Neural cell (in vitro differentiated cells): Measurements from ENCODE around the gene MID2. TPM values are rescaled to one million over a fixed set of nuclear protein-coding genes. Genes with fewer than 3 reads are reported as not detected.

Experiments used
- H2AFZ ChIP-seq: fragments of 200-600, 300-800 bp; sonication (generic), shearing (Covaris generic); 2 replicates; pipeline ENCODE4 v1.6.0; 2014; ENCODE audit warnings: low read depth, mild to moderate bottlenecking, antibody characterized with exemption, low read length, moderate library complexity
- H3F3A ChIP-seq: fragments of 200-600 bp; shearing (Covaris generic); 2 replicates; pipeline ENCODE4 v1.6.1; 2016; ENCODE audit warnings: mild to moderate bottlenecking, moderate library complexity, mixed read lengths, antibody characterized with exemption, low read length; ENCODE audit not compliant: insufficient read depth, poor library complexity, severe bottlenecking
- H3K27ac ChIP-seq: fragments of 200-600, 300-800 bp; sonication (generic), shearing (Covaris generic); 2 replicates; pipeline ENCODE4 v1.5.1; 2014; ENCODE audit warnings: mild to moderate bottlenecking, low read length, moderate library complexity
- H3K27me3 ChIP-seq: fragments of 300-800, 200-600 bp; sonication (generic), shearing (Covaris generic); 2 replicates; pipeline ENCODE4 v1.6.0; 2014; ENCODE audit warnings: mild to moderate bottlenecking, low read depth, low read length, moderate library complexity; ENCODE audit not compliant: insufficient read depth
- H3K36me3 ChIP-seq: fragments of 300-800, 200-600 bp; sonication (generic), shearing (Covaris generic); 2 replicates; pipeline ENCODE4 v1.5.1; 2014; ENCODE audit warnings: mild to moderate bottlenecking, antibody characterized with exemption, low read length, moderate library complexity; ENCODE audit not compliant: insufficient read depth
- H3K4me2 ChIP-seq: fragments of 300-800, 200-600 bp; sonication (generic), shearing (Covaris generic); 2 replicates; pipeline ENCODE4 v1.6.0; 2014; ENCODE audit warnings: mild to moderate bottlenecking, low read length
- H3K4me3 ChIP-seq: fragments of 300-800, 200-600 bp; sonication (generic), shearing (Covaris generic); 2 replicates; pipeline ENCODE4 v1.5.1; 2014; ENCODE audit warnings: mild to moderate bottlenecking, low read length, moderate library complexity
- H3K79me2 ChIP-seq: fragments of 200-600 bp; shearing (Covaris generic); replicated peaks from 2 replicates; pipeline ENCODE4 v1.6.0; 2014; ENCODE audit warnings: mild to moderate bottlenecking, low read length, moderate library complexity; ENCODE audit not compliant: insufficient read depth
- H3K9ac ChIP-seq: fragments of 300-800, 200-600 bp; sonication (generic), shearing (Covaris generic); 2 replicates; pipeline ENCODE4 v1.6.1; 2016; ENCODE audit warnings: mild to moderate bottlenecking, low read length, mixed read lengths
- H3K9me2 ChIP-seq: fragments of 200-600 bp; shearing (Covaris generic); 2 replicates; pipeline ENCODE4 v1.6.1; 2016; ENCODE audit warnings: mild to moderate bottlenecking, low read length, mixed read lengths; ENCODE audit not compliant: insufficient read depth
- H3K9me3 ChIP-seq: fragments of 200-600, 300-800 bp; sonication (generic), shearing (Covaris generic); 2 replicates; pipeline ENCODE4 v1.6.1; 2016; ENCODE audit warnings: mild to moderate bottlenecking, mixed run types, low read length, moderate library complexity, mixed read lengths
- H4K20me1 ChIP-seq: fragments of 200-600 bp; shearing (Covaris generic); 2 replicates; pipeline ENCODE4 v1.6.1; 2016; ENCODE audit warnings: mild to moderate bottlenecking, mixed run types; ENCODE audit not compliant: insufficient read depth
- EP300 ChIP-seq: fragments of 450-650 bp; conservative IDR thresholded peaks from 2 replicates; pipeline ENCODE4 v1.6.1; 2014; ENCODE audit warnings: antibody characterized with exemption, mild to moderate bottlenecking, moderate library complexity; ENCODE audit not compliant: poor library complexity, severe bottlenecking
- EZH2 ChIP-seq: fragments of 200-600, 300-800 bp; shearing (Covaris generic), sonication (generic); IDR thresholded peaks from 2 replicates; pipeline ENCODE4 v1.6.1; 2014; ENCODE audit warnings: antibody characterized with exemption, low read length, borderline replicate concordance, mild to moderate bottlenecking; ENCODE audit not compliant: insufficient read depth, poor library complexity, severe bottlenecking
- MXI1 ChIP-seq: fragments of 450-650 bp; conservative IDR thresholded peaks from 2 replicates; pipeline ENCODE4 v1.6.1; 2014; ENCODE audit warnings: antibody characterized with exemption, mild to moderate bottlenecking; ENCODE audit not compliant: poor library complexity, severe bottlenecking
- POLR2AphosphoS5 ChIP-seq: IDR thresholded peaks from 2 replicates; pipeline ENCODE4 v1.6.1; 2012
- RAD21 ChIP-seq: fragments of 450-650 bp; conservative IDR thresholded peaks from 2 replicates; pipeline ENCODE4 v1.6.1; 2014; ENCODE audit warnings: antibody characterized with exemption, mild to moderate bottlenecking, moderate library complexity
- SMC3 ChIP-seq: fragments of 450-650 bp; conservative IDR thresholded peaks from 2 replicates; pipeline ENCODE4 v1.6.1; 2014; ENCODE audit warnings: antibody characterized with exemption, mild to moderate bottlenecking, moderate library complexity; ENCODE audit not compliant: poor library complexity
- TAF1 ChIP-seq: IDR thresholded peaks from 2 replicates; pipeline ENCODE4 v1.6.1; 2012; ENCODE audit warnings: low read depth
- polyA plus RNA-seq: library from polyadenylated mRNA; depleted of rRNA; stranded (reverse); fragments of >200 nt; gene quantifications from 2 replicates; pipeline ENCODE4 v1.2.3, GENCODE V29; 2014
- TF ChIP-seq, protein P1 (sequence below): IDR thresholded peaks from 2 replicates; pipeline ENCODE4 v1.6.1; 2012; ENCODE audit warnings: borderline replicate concordance
- TF ChIP-seq, protein P2 (sequence below): fragments of 450-650 bp; IDR thresholded peaks from 2 replicates; pipeline ENCODE4 v1.5.1; 2014; ENCODE audit warnings: antibody characterized with exemption, mild to moderate bottlenecking, moderate library complexity; ENCODE audit not compliant: poor library complexity, severe bottlenecking

The MID2 gene
- polyA plus RNA-seq, 1 donor from 2014 or later, result 4.2 TPM

DNA sequence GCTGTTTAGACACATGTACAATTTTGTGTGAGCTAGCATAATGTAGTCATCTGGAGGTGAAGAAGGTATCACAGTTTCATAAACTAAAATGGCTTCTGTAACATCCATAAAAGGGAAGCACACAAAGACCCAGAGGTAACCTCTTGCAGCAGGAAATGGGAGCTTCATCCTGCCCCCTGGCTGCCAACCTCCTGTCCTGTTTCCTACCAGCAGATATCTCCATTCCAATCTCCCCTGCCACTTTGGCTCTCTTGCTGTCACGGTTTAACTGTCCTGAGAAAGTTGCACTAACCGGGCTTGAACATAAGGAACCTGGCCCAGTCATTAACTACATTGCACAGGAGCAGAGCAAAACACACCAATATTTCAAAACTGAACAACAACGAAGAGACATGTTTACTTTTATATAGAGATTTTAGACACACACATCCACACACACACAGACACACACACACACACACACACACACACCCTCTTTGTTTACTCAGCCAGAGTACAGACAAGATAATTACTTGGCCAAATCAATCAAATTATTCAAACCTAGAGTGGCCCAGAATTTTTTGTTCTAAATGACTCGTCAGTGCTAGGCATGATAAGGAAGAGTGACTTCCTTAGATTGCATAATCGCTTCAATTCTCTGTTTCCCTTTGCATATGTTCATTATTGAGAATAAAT lies 24.2 kb downstream of the MID2 start:
- no peaks in the 10 kb centered on the region for H3K79me2 ChIP-seq
- no peak overlapping the region for H3K4me2 ChIP-seq
- no peaks in the 10 kb centered on the region for H3K27me3 ChIP-seq

DNA sequence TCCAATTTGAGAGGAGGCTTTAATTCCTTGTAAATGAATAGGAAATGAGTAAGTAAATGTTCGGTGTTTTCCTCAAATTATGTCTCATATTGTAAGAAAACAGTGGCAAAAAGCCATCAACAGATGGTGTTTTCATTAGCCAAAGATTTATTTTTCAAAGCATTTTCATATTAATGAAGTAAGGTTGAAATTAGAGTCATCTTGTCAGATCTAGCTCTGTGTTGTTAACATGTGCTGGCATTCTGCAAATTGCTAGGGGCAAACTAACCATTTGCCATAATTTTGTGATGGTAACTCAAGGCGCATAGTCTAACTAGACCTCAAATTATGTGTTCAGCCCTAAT lies 24.7 kb downstream of the MID2 start:
- Histone ChIP-seq H3K4me2 (no peak overlapping the region), H3K9me3 (no peaks in the 10 kb centered on the region), H3K79me2 (no peaks in the 10 kb centered on the region), H3K27ac (no peak overlapping the region), H3K36me3 (no peaks in the 10 kb centered on the region), H3K9me2 (no peaks in the 10 kb centered on the region), H2AFZ (no peak overlapping the region), H4K20me1 (no peaks in the 10 kb centered on the region), H3K4me3 (no peak overlapping the region), H3K27me3 (no peaks in the 10 kb centered on the region), H3F3A (no peaks in the 10 kb centered on the region), H3K9ac (no peak overlapping the region)
- TF ChIP-seq POLR2AphosphoS5, result no peak
- TF ChIP-seq, protein P1, sequence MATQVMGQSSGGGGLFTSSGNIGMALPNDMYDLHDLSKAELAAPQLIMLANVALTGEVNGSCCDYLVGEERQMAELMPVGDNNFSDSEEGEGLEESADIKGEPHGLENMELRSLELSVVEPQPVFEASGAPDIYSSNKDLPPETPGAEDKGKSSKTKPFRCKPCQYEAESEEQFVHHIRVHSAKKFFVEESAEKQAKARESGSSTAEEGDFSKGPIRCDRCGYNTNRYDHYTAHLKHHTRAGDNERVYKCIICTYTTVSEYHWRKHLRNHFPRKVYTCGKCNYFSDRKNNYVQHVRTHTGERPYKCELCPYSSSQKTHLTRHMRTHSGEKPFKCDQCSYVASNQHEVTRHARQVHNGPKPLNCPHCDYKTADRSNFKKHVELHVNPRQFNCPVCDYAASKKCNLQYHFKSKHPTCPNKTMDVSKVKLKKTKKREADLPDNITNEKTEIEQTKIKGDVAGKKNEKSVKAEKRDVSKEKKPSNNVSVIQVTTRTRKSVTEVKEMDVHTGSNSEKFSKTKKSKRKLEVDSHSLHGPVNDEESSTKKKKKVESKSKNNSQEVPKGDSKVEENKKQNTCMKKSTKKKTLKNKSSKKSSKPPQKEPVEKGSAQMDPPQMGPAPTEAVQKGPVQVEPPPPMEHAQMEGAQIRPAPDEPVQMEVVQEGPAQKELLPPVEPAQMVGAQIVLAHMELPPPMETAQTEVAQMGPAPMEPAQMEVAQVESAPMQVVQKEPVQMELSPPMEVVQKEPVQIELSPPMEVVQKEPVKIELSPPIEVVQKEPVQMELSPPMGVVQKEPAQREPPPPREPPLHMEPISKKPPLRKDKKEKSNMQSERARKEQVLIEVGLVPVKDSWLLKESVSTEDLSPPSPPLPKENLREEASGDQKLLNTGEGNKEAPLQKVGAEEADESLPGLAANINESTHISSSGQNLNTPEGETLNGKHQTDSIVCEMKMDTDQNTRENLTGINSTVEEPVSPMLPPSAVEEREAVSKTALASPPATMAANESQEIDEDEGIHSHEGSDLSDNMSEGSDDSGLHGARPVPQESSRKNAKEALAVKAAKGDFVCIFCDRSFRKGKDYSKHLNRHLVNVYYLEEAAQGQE, result no peak
- TF ChIP-seq SMC3, result no peak
- no peak for TF ChIP-seq EZH2
- TF ChIP-seq, protein P2, sequence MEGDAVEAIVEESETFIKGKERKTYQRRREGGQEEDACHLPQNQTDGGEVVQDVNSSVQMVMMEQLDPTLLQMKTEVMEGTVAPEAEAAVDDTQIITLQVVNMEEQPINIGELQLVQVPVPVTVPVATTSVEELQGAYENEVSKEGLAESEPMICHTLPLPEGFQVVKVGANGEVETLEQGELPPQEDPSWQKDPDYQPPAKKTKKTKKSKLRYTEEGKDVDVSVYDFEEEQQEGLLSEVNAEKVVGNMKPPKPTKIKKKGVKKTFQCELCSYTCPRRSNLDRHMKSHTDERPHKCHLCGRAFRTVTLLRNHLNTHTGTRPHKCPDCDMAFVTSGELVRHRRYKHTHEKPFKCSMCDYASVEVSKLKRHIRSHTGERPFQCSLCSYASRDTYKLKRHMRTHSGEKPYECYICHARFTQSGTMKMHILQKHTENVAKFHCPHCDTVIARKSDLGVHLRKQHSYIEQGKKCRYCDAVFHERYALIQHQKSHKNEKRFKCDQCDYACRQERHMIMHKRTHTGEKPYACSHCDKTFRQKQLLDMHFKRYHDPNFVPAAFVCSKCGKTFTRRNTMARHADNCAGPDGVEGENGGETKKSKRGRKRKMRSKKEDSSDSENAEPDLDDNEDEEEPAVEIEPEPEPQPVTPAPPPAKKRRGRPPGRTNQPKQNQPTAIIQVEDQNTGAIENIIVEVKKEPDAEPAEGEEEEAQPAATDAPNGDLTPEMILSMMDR, result no peak
- TF ChIP-seq RAD21, result no peak
- no peak for TF ChIP-seq EP300

More for the DNA sequence above, 24.2 kb downstream of the MID2 start:
- Histone ChIP-seq H3K9me3 (no peaks in the 10 kb centered on the region), H4K20me1 (no peaks in the 10 kb centered on the region), H3F3A (no peaks in the 10 kb centered on the region), H3K27ac (no peak overlapping the region), H3K9me2 (no peaks in the 10 kb centered on the region), H3K36me3 (no peaks in the 10 kb centered on the region), H3K4me3 (no peak overlapping the region), H3K9ac (no peak overlapping the region), H2AFZ (no peak overlapping the region)
- TF ChIP-seq, protein P1, result no peak
- TF ChIP-seq MXI1 (no peak), SMC3 (no peak), RAD21 (no peak), POLR2AphosphoS5 (no peak), EZH2 (no peak), TAF1 (no peak), EP300 (no peak)
- TF ChIP-seq, protein P2, result no peak
